Measurements from ENCODE around the gene CDH26. TPM values are rescaled to one million over a fixed set of nuclear protein-coding genes. Genes with fewer than 3 reads are reported as not detected.
A peak's percentile ranks its signal among the peaks of the same experiment; 100 is the strongest.

Gene CDH26
- total and polyA plus RNA-seq, 7 experiments from 2014 or later: 0.09 to 6.6 (median 2.4) TPM; not detected in 1

DNA sequence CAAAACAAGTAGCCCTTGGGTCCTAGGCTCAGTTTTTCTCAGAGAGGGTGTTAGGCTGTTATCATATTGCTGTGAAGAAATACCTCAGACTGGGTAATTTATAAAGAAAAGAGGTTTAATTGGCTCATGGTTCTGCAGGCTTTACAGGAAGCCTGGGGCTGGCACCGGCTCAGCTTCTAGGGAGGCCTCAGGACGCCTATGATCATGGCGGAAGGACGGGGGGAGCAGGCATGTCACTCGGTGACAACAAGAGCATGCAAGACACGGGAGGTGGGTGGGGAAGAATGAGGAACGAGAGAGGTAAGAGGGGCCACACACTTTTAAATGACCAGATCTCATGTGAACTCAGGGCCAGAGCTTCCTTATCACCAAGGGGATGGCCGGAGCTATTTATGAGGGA, 26.9 kb downstream of the CDH26 start:
- intact Hi-C loops (cut with micrococcal nuclease): no loop called here
- ChIA-PET CTCF (no interaction called here), POLR2A (no interaction called here)
- Histone ChIP-seq H3K27me3 (ENCODE audit: control insufficient read depth in 2 of 2, insufficient read depth in 2 of 2, low read length in 2 of 2) (no peaks in the 10 kb centered on the region), H3K4me1 (ENCODE audit: control insufficient read depth in 2 of 2, insufficient read depth in 2 of 2, low read length in 2 of 2) (no peaks in the 10 kb centered on the region), H3K36me3 (ENCODE audit: control insufficient read depth in 2 of 3, insufficient read depth in 3 of 3, low read length in 3 of 3) (peaks cover 0 to 4% (median 0%) of the 10 kb centered on the region in 3 experiments), H3K9me3 (ENCODE audit: control insufficient read depth in 2 of 3, low read length in 3 of 3) (no peaks in the 10 kb centered on the region), H3K27ac (ENCODE audit: low read depth, low read length) (no peak overlapping the region), H3K4me3 (ENCODE audit: low read length) (no peak overlapping the region)
- H3K27me3 Mint-ChIP-seq: peaks cover 0 to 3% (median 0%) of the 10 kb centered on the region in 5 donors
- H3K4me1 Mint-ChIP-seq: peaks cover 0 to 3% (median 0%) of the 10 kb centered on the region in 7 donors
- ATAC-seq: no peak
- no peak overlapping the region for H3K4me3 Mint-ChIP-seq
- no peak overlapping the region for H3K27ac Mint-ChIP-seq
- H3K36me3 Mint-ChIP-seq: peaks cover 0 to 36% (median 23%) of the 10 kb centered on the region in 5 donors
- peaks cover 0 to 4% (median 0%) of the 10 kb centered on the region in 11 donors for H3K9me3 Mint-ChIP-seq
- no peak for DNase-seq

GRCh38 chr20:59985864-59986263, 27.6 kb downstream of the CDH26 start:
- Histone ChIP-seq H3K36me3 (ENCODE audit: control insufficient read depth in 2 of 3, insufficient read depth in 3 of 3, low read length in 3 of 3) (peaks cover 0 to 4% (median 0%) of the 10 kb centered on the region in 3 experiments), H3K27me3 (ENCODE audit: control insufficient read depth in 2 of 2, insufficient read depth in 2 of 2, low read length in 2 of 2) (no peaks in the 10 kb centered on the region), H3K27ac (ENCODE audit: low read depth, low read length) (no peak overlapping the region), H3K9me3 (ENCODE audit: control insufficient read depth in 2 of 3, low read length in 3 of 3) (no peaks in the 10 kb centered on the region), H3K4me1 (ENCODE audit: control insufficient read depth in 2 of 2, insufficient read depth in 2 of 2, low read length in 2 of 2) (no peaks in the 10 kb centered on the region), H3K4me3 (ENCODE audit: low read length) (no peak overlapping the region)
- Mint-ChIP-seq H3K27ac (no peak overlapping the region), H3K27me3 (no peaks in the 10 kb centered on the region), H3K9me3 (peaks cover 0 to 4% (median 0%) of the 10 kb centered on the region in 11 donors), H3K4me3 (no peak overlapping the region), H3K4me1 (peaks cover 0 to 3% (median 0%) of the 10 kb centered on the region in 7 donors), H3K36me3 (peaks cover 0 to 35% (median 18%) of the 10 kb centered on the region in 5 donors)
- ATAC-seq: no peak
- no peak for DNase-seq
- ChIA-PET CTCF (no interaction called here), POLR2A (interaction anchor here (0.6 kb wide), 1 partner anchor 1053 kb away, joined by 3 read pairs; no protein-coding TSS in a partner anchor)
- intact Hi-C loops (cut with micrococcal nuclease): no loop called here

GRCh38 chr20:59987135-59987534, 28.9 kb downstream of the CDH26 start:
- Histone ChIP-seq H3K27me3 (ENCODE audit: control insufficient read depth in 2 of 2, insufficient read depth in 2 of 2, low read length in 2 of 2) (no peaks in the 10 kb centered on the region), H3K9me3 (ENCODE audit: control insufficient read depth in 2 of 3, low read length in 3 of 3) (no peaks in the 10 kb centered on the region), H3K36me3 (ENCODE audit: control insufficient read depth in 2 of 3, insufficient read depth in 3 of 3, low read length in 3 of 3) (peaks cover 0 to 4% (median 0%) of the 10 kb centered on the region in 3 experiments), H3K27ac (ENCODE audit: low read depth, low read length) (no peak overlapping the region), H3K4me3 (ENCODE audit: low read length) (no peak overlapping the region), H3K4me1 (ENCODE audit: control insufficient read depth in 2 of 2, insufficient read depth in 2 of 2, low read length in 2 of 2) (no peaks in the 10 kb centered on the region)
- POLR2A ChIA-PET: no interaction called here
- Mint-ChIP-seq H3K27me3 (no peaks in the 10 kb centered on the region), H3K36me3 (peaks cover 0 to 32% (median 17%) of the 10 kb centered on the region in 5 donors), H3K27ac (no peak overlapping the region), H3K4me1 (peaks cover 0 to 3% (median 0%) of the 10 kb centered on the region in 7 donors), H3K4me3 (no peak overlapping the region), H3K9me3 (peaks cover 0 to 1% (median 0%) of the 10 kb centered on the region in 11 donors)
- DNase-seq (no peak), ATAC-seq (no peak)
- intact Hi-C loops (cut with micrococcal nuclease): no loop called here
- CTCF ChIA-PET: interaction anchor here (0.7 kb wide), 1 partner anchor 30 kb away, joined by 4 read pairs; no protein-coding TSS in a partner anchor

DNA sequence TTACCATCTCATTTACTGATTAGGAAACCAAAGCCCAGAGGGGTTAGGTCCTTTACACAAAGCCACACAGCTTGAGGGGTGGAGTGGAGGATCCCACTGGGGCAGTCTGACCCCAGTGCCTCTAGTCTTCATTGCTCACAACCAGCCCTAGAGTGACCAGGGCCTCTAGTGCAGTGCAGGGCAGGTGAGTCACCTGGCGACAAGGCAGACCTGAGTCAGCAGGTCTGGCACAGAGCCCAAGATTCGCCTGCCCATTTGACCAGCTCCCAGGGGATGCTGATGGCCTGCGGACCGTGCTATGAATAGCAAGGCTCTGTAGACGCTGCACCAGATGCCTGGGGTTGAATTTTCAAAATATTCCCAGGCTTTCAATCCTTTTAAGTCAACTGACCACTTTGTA, 29.9 kb downstream of the CDH26 start:
- Mint-ChIP-seq H3K27ac (no peak overlapping the region), H3K4me1 (peaks cover 0 to 3% (median 0%) of the 10 kb centered on the region in 7 donors), H3K9me3 (peaks cover 0 to 1% (median 0%) of the 10 kb centered on the region in 11 donors), H3K4me3 (no peak overlapping the region), H3K27me3 (no peaks in the 10 kb centered on the region), H3K36me3 (peaks cover 0 to 32% (median 19%) of the 10 kb centered on the region in 5 donors)
- no peak overlapping the region for H3K27ac ChIP-seq (ENCODE audit: low read depth, low read length)
- peaks cover 0 to 4% (median 0%) of the 10 kb centered on the region in 3 experiments for H3K36me3 ChIP-seq (ENCODE audit: control insufficient read depth in 2 of 3, insufficient read depth in 3 of 3, low read length in 3 of 3)
- H3K27me3 ChIP-seq (ENCODE audit: control insufficient read depth in 2 of 2, insufficient read depth in 2 of 2, low read length in 2 of 2): no peaks in the 10 kb centered on the region
- H3K4me3 ChIP-seq (ENCODE audit: low read length): no peak overlapping the region
- no peaks in the 10 kb centered on the region for H3K4me1 ChIP-seq (ENCODE audit: control insufficient read depth in 2 of 2, insufficient read depth in 2 of 2, low read length in 2 of 2)
- ChIA-PET CTCF (no interaction called here), POLR2A (no interaction called here)
- intact Hi-C loops (cut with micrococcal nuclease): no loop called here
- ATAC-seq: no peak
- H3K9me3 ChIP-seq (ENCODE audit: control insufficient read depth in 2 of 3, low read length in 3 of 3): no peaks in the 10 kb centered on the region
- no peak for DNase-seq

- H3K4me1 Mint-ChIP-seq: peaks cover 0 to 5% (median 0%) of the 10 kb centered on the region in 7 donors
- DNase-seq: no peak
- Histone ChIP-seq H3K4me1 (ENCODE audit: control insufficient read depth in 2 of 2, insufficient read depth in 2 of 2, low read length in 2 of 2) (no peaks in the 10 kb centered on the region), H3K27ac (ENCODE audit: low read depth, low read length) (no peak overlapping the region), H3K9me3 (ENCODE audit: control insufficient read depth in 2 of 3, low read length in 3 of 3) (no peaks in the 10 kb centered on the region), H3K27me3 (ENCODE audit: control insufficient read depth in 2 of 2, insufficient read depth in 2 of 2, low read length in 2 of 2) (no peaks in the 10 kb centered on the region), H3K4me3 (ENCODE audit: low read length) (no peak overlapping the region), H3K36me3 (ENCODE audit: control insufficient read depth in 2 of 3, insufficient read depth in 3 of 3, low read length in 3 of 3) (no peaks in the 10 kb centered on the region)
- no peak overlapping the region for H3K27ac Mint-ChIP-seq
- ChIA-PET CTCF (interaction anchor here (0.6 kb wide), 1 partner anchor 26 kb away, joined by 3 read pairs; no protein-coding TSS in a partner anchor), POLR2A (interaction anchor here (0.6 kb wide), 1 partner anchor 181 kb away, joined by 3 read pairs; no protein-coding TSS in a partner anchor)
- peaks cover 0 to 54% (median 51%) of the 10 kb centered on the region in 5 donors for H3K36me3 Mint-ChIP-seq
- ATAC-seq: no peak
- intact Hi-C loops (cut with micrococcal nuclease): no loop called here
- peaks cover 3 to 14% (median 4%) of the 10 kb centered on the region in 5 donors for H3K27me3 Mint-ChIP-seq
- H3K9me3 Mint-ChIP-seq: peaks cover 0 to 1% (median 0%) of the 10 kb centered on the region in 11 donors
- no peak overlapping the region for H3K4me3 Mint-ChIP-seq
Measured at GRCh38 chr20:59992526-59993084, 34.4 kb downstream of the CDH26 start.

- peak overlapping the region in 1 of 9 donors; percentile 37 for H3K27ac Mint-ChIP-seq
- H3K36me3 Mint-ChIP-seq: peaks cover 0 to 59% (median 49%) of the 10 kb centered on the region in 5 donors
- H3K9me3 Mint-ChIP-seq: peaks cover 0 to 1% (median 0%) of the 10 kb centered on the region in 11 donors
- DNase-seq: no peak
- POLR2A ChIA-PET: no interaction called here
- Histone ChIP-seq H3K27ac (ENCODE audit: low read depth, low read length) (no peak overlapping the region), H3K4me3 (ENCODE audit: low read length) (no peak overlapping the region), H3K9me3 (ENCODE audit: control insufficient read depth in 2 of 3, low read length in 3 of 3) (no peaks in the 10 kb centered on the region), H3K36me3 (ENCODE audit: control insufficient read depth in 2 of 3, insufficient read depth in 3 of 3, low read length in 3 of 3) (no peaks in the 10 kb centered on the region), H3K4me1 (ENCODE audit: control insufficient read depth in 2 of 2, insufficient read depth in 2 of 2, low read length in 2 of 2) (no peaks in the 10 kb centered on the region), H3K27me3 (ENCODE audit: control insufficient read depth in 2 of 2, insufficient read depth in 2 of 2, low read length in 2 of 2) (no peaks in the 10 kb centered on the region)
- H3K4me3 Mint-ChIP-seq: no peak overlapping the region
- CTCF ChIA-PET: interaction anchor here (0.7 kb wide), 1 partner anchor 435 kb away, joined by 3 read pairs; no protein-coding TSS in a partner anchor
- ATAC-seq: no peak
- intact Hi-C loops (cut with micrococcal nuclease): no loop called here
- peaks cover 3 to 14% (median 4%) of the 10 kb centered on the region in 5 donors for H3K27me3 Mint-ChIP-seq
- peaks cover 0 to 5% (median 0%) of the 10 kb centered on the region in 7 donors for H3K4me1 Mint-ChIP-seq
Measured at GRCh38 chr20:59993736-59994430, 35.7 kb downstream of the CDH26 start.

All from naive thymus-derived CD4-positive, alpha-beta T cell (primary cell).